HG03097 (cell line): ENCODE results near the gene PCDHAC1.

ENCODE experiments used
- ATAC-seq: cut with Tn5 transposase; IDR thresholded peaks from one replicate; pipeline ENCODE4 v1.9.1; 2021; ENCODE audit not compliant: unreplicated experiment, low FRiP score

PCDHAC1 gene

GRCh38 chr5:140967226-140967893, 41.3 kb downstream of the PCDHAC1 start:
- no peak for ATAC-seq

- ATAC-seq = no peak
Observed at GRCh38 chr5:140969880-140970279, 43.8 kb downstream of the PCDHAC1 start.

- no peak for ATAC-seq
Observed at GRCh38 chr5:140973550-140973949, 47.5 kb downstream of the PCDHAC1 start.

GRCh38 chr5:140977003-140977402, 50.9 kb downstream of the PCDHAC1 start:
- ATAC-seq = no peak

GRCh38 chr5:140978260-140978659, 52.2 kb downstream of the PCDHAC1 start:
- no peak for ATAC-seq

GRCh38 chr5:140978983-140979382, 52.9 kb downstream of the PCDHAC1 start:
- no peak for ATAC-seq
